HepG2 (cell line): ENCODE data around the gene MYH9. TPM values are rescaled to one million over a fixed set of nuclear protein-coding genes. Genes with fewer than 3 reads are reported as not detected.

ENCODE experiments used
- AGO2 ChIP-seq: fragments of 200-400 bp; formaldehyde crosslinking; optimal IDR thresholded peaks from 2 replicates; pipeline ENCODE3; 2017; ENCODE audit warnings: mild to moderate bottlenecking, low read depth, low read length, moderate library complexity
- ATF3 ChIP-seq: sonication (generic); formaldehyde crosslinking; IDR thresholded peaks from 2 replicates; pipeline ENCODE4 v1.4.0; 2020; ENCODE audit warnings: missing genetic modification reagents
- ATF7 ChIP-seq, 2 experiments: fragments of 450-650 bp in 1 of 2; sonication (generic) in 1 of 2; formaldehyde crosslinking in 1 of 2; IDR thresholded peaks; 2 replicates each; pipeline versions ENCODE4 v1.4.0 to v1.6.1; 2016 to 2020; ENCODE audit warnings: antibody characterized with exemption in 1 of 2, mild to moderate bottlenecking in 1 of 2, missing genetic modification reagents in 1 of 2
- CBX1 ChIP-seq: IDR thresholded peaks from one replicate; pipeline ENCODE4 v1.6.1; 2016; ENCODE audit warnings: antibody characterized with exemption, low read depth
- E2F2 ChIP-seq: sonication (generic); formaldehyde crosslinking; IDR thresholded peaks from 2 replicates; pipeline ENCODE4 v1.4.0; 2020; ENCODE audit warnings: missing genetic modification reagents, borderline replicate concordance
- KDM2A ChIP-seq: sonication (generic); formaldehyde crosslinking; IDR thresholded peaks from 2 replicates; pipeline ENCODE4 v1.4.0; 2020; ENCODE audit warnings: low read depth, missing genetic modification reagents, borderline replicate concordance
- KLF11 ChIP-seq: IDR thresholded peaks from 2 replicates; pipeline ENCODE4 v1.6.1; 2016; ENCODE audit warnings: missing compliant biosample characterization
- LBX2 ChIP-seq: sonication (generic); formaldehyde crosslinking; IDR thresholded peaks from 2 replicates; pipeline ENCODE4 v1.5.0; 2020; ENCODE audit warnings: missing genetic modification reagents, mild to moderate bottlenecking, borderline replicate concordance
- MBNL3 ChIP-seq: fragments of 250-450 bp; sonication (Bioruptor Pico); conservative IDR thresholded peaks from 2 replicates; pipeline ENCODE4 v1.8.0; 2022; ENCODE audit warnings: mild to moderate bottlenecking, inconsistent platforms
- NAIF1 ChIP-seq: sonication (generic); formaldehyde crosslinking; IDR thresholded peaks from 2 replicates; pipeline ENCODE4 v1.5.0; 2020; ENCODE audit warnings: mild to moderate bottlenecking, missing genetic modification reagents, borderline replicate concordance
- NR3C1 ChIP-seq: sonication (generic); formaldehyde crosslinking; IDR thresholded peaks from 2 replicates; pipeline ENCODE4 v1.4.0; 2020; ENCODE audit warnings: missing genetic modification reagents
- TP53 ChIP-seq: sonication (generic); formaldehyde crosslinking; conservative IDR thresholded peaks from 2 replicates; pipeline ENCODE4 v1.4.0; 2020; ENCODE audit warnings: missing genetic modification reagents
- TSC22D2 ChIP-seq: sonication (generic); formaldehyde crosslinking; IDR thresholded peaks from 2 replicates; pipeline ENCODE4 v1.5.1; 2020; ENCODE audit warnings: missing genetic modification reagents, mild to moderate bottlenecking, borderline replicate concordance
- ZNF282 ChIP-seq: fragments of 450-650 bp; IDR thresholded peaks from 2 replicates; pipeline ENCODE4 v1.6.1; 2018; ENCODE audit not compliant: partially characterized antibody
- ZNF660 ChIP-seq: sonication (generic); formaldehyde crosslinking; IDR thresholded peaks from 2 replicates; pipeline ENCODE4 v1.5.1; 2020; ENCODE audit warnings: mild to moderate bottlenecking, low read depth, missing genetic modification reagents, borderline replicate concordance
- ZNF761 ChIP-seq: sonication (generic); formaldehyde crosslinking; conservative IDR thresholded peaks from 2 replicates; pipeline ENCODE4 v1.4.0; 2020; ENCODE audit warnings: mild to moderate bottlenecking, missing genetic modification reagents
- polyA plus RNA-seq, 8 experiments: library from polyadenylated mRNA; depleted of rRNA in 3 of 8; stranded (reverse) in 7 of 8; unstranded in 1 of 8; fragments of >200 nt; fragmentation: Illumina TruSeq in 4 of 8; extraction: Trizol in 4 of 8; gene quantifications; 2 replicates each; pipeline versions ENCODE4 v1.2.1 to v1.2.3, GENCODE V29; 2011 to 2016; ENCODE audit warnings: low read depth in 4 of 8, missing spikeins in 1 of 8, mixed read lengths in 1 of 8; ENCODE audit not compliant: insufficient read depth in 1 of 8
- total RNA-seq, 5 experiments: library from RNA; depleted of rRNA; stranded (reverse); fragments of >200 nt; fragmentation: Illumina TruSeq; extraction: Trizol; gene quantifications; 2 replicates each; pipeline ENCODE4 v1.2.3, GENCODE V29; 2016; ENCODE audit warnings: low read depth in 1 of 5
- TF ChIP-seq, protein P1 (sequence below): sonication (generic); formaldehyde crosslinking; IDR thresholded peaks from 2 replicates; pipeline ENCODE4 v1.4.0; 2020; ENCODE audit warnings: missing genetic modification reagents
- TF ChIP-seq, protein P2 (sequence below): sonication (generic); formaldehyde crosslinking; IDR thresholded peaks from 2 replicates; pipeline ENCODE4 v1.4.0; 2020; ENCODE audit warnings: missing genetic modification reagents, mild to moderate bottlenecking, borderline replicate concordance
- TF ChIP-seq, protein P3 (sequence below): sonication (generic); formaldehyde crosslinking; IDR thresholded peaks from 2 replicates; pipeline ENCODE4 v1.4.0; 2020; ENCODE audit warnings: missing genetic modification reagents, borderline replicate concordance
- TF ChIP-seq, protein P4 (sequence below): sonication (generic); formaldehyde crosslinking; IDR thresholded peaks from 2 replicates; pipeline ENCODE4 v1.8.1; 2022; ENCODE audit warnings: mild to moderate bottlenecking, missing genetic modification reagents

The MYH9 gene
- total and polyA plus RNA-seq, 2 of the 13 experiments (the other 11 are each of a cell fraction or from before 2014, with no cell fraction given) = 50.7 to 98.5 TPM

DNA sequence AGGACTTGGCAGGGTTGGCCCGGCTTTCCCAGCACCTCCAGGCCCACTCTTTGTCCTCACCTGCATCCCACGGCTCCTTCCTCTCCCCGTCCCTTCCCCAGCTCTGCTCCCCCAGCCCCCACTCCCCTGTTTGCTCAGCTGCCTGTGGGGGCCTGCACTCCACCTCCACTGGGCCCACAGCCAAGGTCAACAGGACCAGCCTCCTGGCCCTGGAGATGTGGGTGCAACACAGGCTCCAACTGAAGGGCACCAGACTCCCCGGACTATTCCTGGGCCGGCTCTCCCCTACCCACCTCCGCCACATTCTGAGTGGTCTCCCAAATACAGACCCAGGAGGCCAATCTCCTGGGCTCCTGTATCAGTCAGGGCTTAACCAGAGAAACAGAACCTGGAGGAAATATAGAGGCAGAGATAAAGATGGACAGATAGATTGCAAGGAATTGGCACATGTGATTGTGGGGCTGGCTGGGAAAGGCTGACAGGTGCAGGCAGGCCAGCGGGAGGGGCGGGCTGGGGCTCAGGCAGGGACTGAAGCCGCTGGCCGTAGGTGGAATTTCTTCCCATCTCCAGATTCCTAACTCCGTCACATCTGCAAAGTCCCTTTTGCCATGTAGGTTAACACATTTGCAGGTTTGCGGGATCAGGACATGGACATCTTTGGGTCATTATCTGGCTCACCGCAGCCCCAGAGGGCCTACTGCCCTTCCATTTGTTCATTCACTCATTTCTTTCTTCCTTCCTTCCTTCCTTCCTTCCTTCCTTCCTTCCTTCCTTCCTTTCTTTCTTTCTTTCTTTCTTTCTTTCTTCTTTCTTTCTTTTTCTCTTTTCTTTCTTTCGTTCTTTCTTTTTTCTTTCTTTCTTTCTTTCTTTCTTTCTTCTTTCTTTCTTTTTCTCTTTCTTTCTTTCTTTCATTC, 45.8 kb upstream of the MYH9 start (continued):
- TF ChIP-seq KLF11 (no peak), KDM2A (CRISPR knock-in tag) (peak; percentile 60; the same call in 1 of the 2 replicates), TSC22D2 (CRISPR knock-in tag) (no peak), TP53 (CRISPR knock-in tag) (no peak), ATF7 (IDR thresholded peaks at IDR 0.05) (no peak), ATF7 (CRISPR knock-in tag; IDR thresholded peaks at IDR 0.05) (0 out of 2 replicates have a peak, but pooled peaks have one; percentile 50), NR3C1 (CRISPR knock-in tag) (no peak), MBNL3 (CRISPR knock-in tag) (no peak), ZNF282 (no peak), NAIF1 (CRISPR knock-in tag) (no peak; the same call in 1 of the 2 replicates), ZNF761 (CRISPR knock-in tag) (peak; percentile 69; the same call in 1 of the 2 replicates), AGO2 (no peak), CBX1 (no peak), ATF3 (CRISPR knock-in tag) (no peak), LBX2 (CRISPR knock-in tag) (no peak), E2F2 (CRISPR knock-in tag) (no peak), ZNF660 (CRISPR knock-in tag) (no peak)
- TF ChIP-seq, protein P1, sequence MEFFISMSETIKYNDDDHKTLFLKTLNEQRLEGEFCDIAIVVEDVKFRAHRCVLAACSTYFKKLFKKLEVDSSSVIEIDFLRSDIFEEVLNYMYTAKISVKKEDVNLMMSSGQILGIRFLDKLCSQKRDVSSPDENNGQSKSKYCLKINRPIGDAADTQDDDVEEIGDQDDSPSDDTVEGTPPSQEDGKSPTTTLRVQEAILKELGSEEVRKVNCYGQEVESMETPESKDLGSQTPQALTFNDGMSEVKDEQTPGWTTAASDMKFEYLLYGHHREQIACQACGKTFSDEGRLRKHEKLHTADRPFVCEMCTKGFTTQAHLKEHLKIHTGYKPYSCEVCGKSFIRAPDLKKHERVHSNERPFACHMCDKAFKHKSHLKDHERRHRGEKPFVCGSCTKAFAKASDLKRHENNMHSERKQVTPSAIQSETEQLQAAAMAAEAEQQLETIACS (CRISPR knock-in tag) = no peak
- TF ChIP-seq, protein P2, sequence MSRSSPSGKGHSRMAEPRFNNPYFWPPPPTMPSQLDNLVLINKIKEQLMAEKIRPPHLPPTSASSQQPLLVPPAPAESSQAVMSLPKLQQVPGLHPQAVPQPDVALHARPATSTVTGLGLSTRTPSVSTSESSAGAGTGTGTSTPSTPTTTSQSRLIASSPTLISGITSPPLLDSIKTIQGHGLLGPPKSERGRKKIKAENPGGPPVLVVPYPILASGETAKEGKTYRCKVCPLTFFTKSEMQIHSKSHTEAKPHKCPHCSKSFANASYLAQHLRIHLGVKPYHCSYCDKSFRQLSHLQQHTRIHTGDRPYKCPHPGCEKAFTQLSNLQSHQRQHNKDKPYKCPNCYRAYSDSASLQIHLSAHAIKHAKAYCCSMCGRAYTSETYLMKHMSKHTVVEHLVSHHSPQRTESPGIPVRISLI = peak; percentile 77; the same call in 1 of the 2 replicates
- TF ChIP-seq, protein P3, sequence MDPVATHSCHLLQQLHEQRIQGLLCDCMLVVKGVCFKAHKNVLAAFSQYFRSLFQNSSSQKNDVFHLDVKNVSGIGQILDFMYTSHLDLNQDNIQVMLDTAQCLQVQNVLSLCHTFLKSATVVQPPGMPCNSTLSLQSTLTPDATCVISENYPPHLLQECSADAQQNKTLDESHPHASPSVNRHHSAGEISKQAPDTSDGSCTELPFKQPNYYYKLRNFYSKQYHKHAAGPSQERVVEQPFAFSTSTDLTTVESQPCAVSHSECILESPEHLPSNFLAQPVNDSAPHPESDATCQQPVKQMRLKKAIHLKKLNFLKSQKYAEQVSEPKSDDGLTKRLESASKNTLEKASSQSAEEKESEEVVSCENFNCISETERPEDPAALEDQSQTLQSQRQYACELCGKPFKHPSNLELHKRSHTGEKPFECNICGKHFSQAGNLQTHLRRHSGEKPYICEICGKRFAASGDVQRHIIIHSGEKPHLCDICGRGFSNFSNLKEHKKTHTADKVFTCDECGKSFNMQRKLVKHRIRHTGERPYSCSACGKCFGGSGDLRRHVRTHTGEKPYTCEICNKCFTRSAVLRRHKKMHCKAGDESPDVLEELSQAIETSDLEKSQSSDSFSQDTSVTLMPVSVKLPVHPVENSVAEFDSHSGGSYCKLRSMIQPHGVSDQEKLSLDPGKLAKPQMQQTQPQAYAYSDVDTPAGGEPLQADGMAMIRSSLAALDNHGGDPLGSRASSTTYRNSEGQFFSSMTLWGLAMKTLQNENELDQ (CRISPR knock-in tag) = no peak
- TF ChIP-seq, protein P4, sequence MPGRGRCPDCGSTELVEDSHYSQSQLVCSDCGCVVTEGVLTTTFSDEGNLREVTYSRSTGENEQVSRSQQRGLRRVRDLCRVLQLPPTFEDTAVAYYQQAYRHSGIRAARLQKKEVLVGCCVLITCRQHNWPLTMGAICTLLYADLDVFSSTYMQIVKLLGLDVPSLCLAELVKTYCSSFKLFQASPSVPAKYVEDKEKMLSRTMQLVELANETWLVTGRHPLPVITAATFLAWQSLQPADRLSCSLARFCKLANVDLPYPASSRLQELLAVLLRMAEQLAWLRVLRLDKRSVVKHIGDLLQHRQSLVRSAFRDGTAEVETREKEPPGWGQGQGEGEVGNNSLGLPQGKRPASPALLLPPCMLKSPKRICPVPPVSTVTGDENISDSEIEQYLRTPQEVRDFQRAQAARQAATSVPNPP = no peak
